D721Med (cell line): ENCODE data around the gene TENM4.

Source experiments
- DNase-seq: peaks from one replicate; pipeline ENCODE4 v3.0.0; 2011; ENCODE audit warnings: low spot score; ENCODE audit not compliant: insufficient read length
- FAIRE-seq: peaks from 2 replicates; lab custom pipeline; 2011; peaks lifted over from hg19 to GRCh38; lab: Jason Lieb, UNC
- TF ChIP-seq, protein P1 (sequence below): IDR thresholded peaks from 2 replicates; pipeline ENCODE4 v1.5.1; 2012; ENCODE audit warnings: mild to moderate bottlenecking, control low read depth; ENCODE audit not compliant: insufficient read depth; ENCODE audit errors: missing control alignments

The TENM4 gene

DNA sequence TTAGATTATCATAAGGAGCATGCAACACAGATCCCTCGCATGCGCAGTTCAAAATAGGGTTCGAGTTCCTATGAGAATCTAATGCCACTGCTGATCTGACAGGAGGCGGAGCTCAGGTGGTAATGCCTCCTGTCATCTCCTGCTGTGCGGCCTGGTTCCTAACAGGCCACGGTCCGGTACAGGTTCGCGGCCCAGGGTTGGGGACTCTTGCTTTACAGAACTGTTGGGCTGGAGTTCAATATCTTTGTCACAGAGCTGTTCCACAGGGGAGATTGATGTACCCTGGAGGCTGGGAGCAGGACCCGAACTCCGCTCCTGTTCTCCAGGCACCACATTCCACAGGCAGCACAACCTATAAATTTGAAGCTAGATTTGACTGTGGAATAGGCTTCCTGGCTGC lies 508.1 kb downstream of the TENM4 start:
- DNase-seq (no peak), FAIRE-seq (no peak)
- TF ChIP-seq, protein P1, sequence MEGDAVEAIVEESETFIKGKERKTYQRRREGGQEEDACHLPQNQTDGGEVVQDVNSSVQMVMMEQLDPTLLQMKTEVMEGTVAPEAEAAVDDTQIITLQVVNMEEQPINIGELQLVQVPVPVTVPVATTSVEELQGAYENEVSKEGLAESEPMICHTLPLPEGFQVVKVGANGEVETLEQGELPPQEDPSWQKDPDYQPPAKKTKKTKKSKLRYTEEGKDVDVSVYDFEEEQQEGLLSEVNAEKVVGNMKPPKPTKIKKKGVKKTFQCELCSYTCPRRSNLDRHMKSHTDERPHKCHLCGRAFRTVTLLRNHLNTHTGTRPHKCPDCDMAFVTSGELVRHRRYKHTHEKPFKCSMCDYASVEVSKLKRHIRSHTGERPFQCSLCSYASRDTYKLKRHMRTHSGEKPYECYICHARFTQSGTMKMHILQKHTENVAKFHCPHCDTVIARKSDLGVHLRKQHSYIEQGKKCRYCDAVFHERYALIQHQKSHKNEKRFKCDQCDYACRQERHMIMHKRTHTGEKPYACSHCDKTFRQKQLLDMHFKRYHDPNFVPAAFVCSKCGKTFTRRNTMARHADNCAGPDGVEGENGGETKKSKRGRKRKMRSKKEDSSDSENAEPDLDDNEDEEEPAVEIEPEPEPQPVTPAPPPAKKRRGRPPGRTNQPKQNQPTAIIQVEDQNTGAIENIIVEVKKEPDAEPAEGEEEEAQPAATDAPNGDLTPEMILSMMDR, result no peak

GRCh38 chr11:78931891-78932290 lies 508.9 kb downstream of the TENM4 start:
- FAIRE-seq, result no peak
- DNase-seq, result no peak
- TF ChIP-seq, protein P1, result no peak

DNA sequence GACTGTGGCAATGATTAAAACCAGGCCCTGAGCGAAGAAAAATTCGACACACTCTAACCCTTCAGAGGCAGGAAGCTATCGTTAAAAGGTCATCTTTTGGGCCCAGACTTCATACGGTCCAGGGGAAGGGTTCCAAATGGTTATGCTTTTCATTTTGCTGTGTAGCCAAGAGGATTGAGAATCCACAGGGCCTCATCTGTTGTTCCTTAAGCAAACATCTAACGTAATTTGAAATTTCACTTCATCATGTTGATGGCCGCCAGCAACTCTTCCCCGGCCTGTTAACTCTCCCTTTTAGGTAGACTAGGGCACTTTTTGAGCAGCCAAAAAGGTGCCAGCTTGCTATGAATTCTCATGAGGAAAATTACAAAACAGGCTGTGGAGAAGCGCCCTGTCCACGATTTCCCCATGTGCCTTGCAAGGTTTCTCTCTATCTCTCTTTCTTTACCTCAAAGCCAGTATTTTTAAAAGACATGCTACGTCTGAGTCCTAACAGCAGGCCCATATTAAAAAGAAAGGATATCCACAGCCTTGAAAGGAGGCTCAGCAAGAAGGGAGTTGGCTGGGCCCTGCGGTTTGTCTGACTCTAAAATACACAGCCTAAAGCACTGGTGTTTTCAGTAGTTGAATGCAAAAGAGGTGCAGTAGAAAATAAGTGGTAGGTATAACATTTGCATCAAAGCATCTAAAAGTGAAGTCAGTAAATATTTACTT lies 509.9 kb downstream of the TENM4 start:
- TF ChIP-seq, protein P1, result no peak
- DNase-seq (no peak), FAIRE-seq (no peak)

- DNase-seq (no peak), FAIRE-seq (no peak)
- TF ChIP-seq, protein P1, result no peak
Measured at GRCh38 chr11:78929906-78930220, 511.0 kb downstream of the TENM4 start.

- TF ChIP-seq, protein P1, result no peak
- DNase-seq, result no peak
- no peak for FAIRE-seq
Measured at GRCh38 chr11:78929207-78929905, 511.5 kb downstream of the TENM4 start.

GRCh38 chr11:78927511-78927910 lies 513.3 kb downstream of the TENM4 start:
- DNase-seq, result no peak
- TF ChIP-seq, protein P1, result no peak
- FAIRE-seq, result no peak
